22Rv1 (cell line): ENCODE results near the gene PXYLP1.

Experiments used
- H3K27ac ChIP-seq: fragments of 450-650 bp; 2 replicates; pipeline ENCODE4 v1.5.1; 2017
- ZFX ChIP-seq: fragments of 450-650 bp; IDR thresholded peaks from 2 replicates; pipeline ENCODE4 v1.6.1; 2017; ENCODE audit warnings: antibody characterized with exemption, borderline replicate concordance
- TF ChIP-seq, protein P1 (sequence below): fragments of 450-650 bp; IDR thresholded peaks from 2 replicates; pipeline ENCODE4 v1.5.1; 2017; ENCODE audit warnings: mild to moderate bottlenecking

PXYLP1 gene

DNA sequence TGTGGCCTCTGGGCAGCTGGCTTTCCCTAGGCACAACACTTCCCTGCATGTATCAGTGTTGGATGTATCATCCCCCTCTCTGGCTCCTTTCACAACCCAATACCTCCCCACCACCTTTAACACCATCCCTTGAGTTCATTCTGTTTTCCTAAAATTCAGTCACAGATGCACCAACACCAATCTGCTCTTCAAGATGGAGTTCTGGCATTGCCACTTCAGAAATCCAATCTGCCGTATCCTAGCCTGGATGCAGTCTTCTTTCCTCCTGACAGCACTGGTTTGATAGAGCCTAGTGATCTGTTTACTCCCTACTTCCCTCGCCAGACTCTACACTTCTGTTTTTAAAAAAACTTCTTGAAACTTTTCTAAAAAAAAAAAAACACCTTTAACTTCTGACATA, 21.7 kb downstream of the PXYLP1 start:
- H3K27ac ChIP-seq = no peak overlapping the region
- TF ChIP-seq, protein P1, sequence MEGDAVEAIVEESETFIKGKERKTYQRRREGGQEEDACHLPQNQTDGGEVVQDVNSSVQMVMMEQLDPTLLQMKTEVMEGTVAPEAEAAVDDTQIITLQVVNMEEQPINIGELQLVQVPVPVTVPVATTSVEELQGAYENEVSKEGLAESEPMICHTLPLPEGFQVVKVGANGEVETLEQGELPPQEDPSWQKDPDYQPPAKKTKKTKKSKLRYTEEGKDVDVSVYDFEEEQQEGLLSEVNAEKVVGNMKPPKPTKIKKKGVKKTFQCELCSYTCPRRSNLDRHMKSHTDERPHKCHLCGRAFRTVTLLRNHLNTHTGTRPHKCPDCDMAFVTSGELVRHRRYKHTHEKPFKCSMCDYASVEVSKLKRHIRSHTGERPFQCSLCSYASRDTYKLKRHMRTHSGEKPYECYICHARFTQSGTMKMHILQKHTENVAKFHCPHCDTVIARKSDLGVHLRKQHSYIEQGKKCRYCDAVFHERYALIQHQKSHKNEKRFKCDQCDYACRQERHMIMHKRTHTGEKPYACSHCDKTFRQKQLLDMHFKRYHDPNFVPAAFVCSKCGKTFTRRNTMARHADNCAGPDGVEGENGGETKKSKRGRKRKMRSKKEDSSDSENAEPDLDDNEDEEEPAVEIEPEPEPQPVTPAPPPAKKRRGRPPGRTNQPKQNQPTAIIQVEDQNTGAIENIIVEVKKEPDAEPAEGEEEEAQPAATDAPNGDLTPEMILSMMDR = no peak
- TF ChIP-seq ZFX = no peak

DNA sequence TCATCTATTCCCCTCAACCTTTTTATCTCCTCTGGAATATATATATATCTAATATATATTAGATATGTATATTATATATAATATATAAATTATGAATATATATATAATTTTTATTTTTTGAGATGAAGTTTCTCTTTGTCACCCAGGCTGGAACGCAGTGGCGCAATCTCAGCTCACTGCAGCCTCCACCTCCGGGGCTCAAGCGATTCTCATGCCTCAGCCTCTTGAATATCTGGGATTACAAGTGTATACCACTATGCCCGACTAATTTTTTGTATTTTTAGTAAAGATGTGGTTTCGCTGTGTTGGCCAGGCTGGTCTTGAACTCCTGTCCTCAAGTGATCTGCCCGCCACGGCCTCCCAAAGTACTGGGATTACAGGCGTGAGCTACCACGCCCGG, 22.2 kb downstream of the PXYLP1 start:
- no peak overlapping the region for H3K27ac ChIP-seq
- TF ChIP-seq, protein P1 = no peak
- TF ChIP-seq ZFX = no peak

DNA sequence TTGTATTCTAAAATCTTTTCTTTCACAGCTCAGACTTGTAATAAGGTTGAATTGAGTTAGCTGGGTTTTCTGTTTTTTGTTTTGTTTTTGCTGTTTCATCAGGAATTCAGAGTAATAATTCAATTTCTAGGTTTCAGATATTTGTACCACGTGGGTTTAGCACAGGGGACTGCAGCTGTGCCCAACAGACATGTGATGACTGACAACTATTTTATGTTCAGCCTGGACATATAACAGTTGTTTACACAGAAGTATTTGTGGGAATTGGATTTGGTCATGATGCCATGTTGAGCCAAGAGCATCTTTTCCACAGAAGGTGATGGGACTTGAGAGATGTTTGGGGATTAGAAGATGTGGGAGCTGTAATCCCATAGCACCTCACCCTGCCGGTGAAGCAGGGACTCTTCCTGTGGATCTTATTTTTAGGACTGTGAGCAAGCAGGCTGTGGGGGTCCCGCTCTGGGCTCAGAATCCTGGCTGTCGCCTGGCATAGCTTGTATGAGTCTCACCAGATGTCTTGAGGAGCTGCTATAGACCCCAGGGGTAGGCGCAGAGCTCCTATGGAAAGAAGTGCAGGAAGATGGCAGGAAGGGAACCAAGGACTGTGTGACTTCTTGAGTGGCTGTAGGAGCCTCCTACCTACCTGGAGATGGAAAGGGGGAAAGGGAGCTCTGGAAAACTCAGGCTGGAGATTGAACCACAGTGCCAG, 23.7 kb downstream of the PXYLP1 start:
- TF ChIP-seq ZFX = no peak
- TF ChIP-seq, protein P1 = no peak
- no peak overlapping the region for H3K27ac ChIP-seq

DNA sequence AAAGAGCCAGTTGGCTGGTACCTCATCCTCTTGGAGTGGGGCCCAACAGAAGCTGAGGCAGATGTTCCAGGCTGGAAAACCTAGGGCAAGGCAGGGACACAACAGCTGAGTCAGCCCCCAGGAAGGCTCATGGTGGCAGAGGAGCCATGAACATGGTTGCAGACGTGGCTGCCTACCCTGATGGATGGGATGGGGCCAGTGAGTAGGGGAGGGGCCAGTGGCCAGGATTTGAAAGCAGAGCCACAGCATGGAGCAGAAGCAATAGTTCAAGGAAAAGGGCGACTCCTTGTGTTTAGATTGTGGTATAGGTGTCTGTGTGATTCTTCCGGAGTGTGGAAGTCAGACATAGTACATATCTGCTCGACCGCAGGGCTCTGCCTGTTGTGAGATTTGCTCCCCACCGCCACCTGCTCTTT, 24.2 kb downstream of the PXYLP1 start:
- no peak overlapping the region for H3K27ac ChIP-seq
- TF ChIP-seq ZFX = no peak
- TF ChIP-seq, protein P1 = peak; percentile 58

DNA sequence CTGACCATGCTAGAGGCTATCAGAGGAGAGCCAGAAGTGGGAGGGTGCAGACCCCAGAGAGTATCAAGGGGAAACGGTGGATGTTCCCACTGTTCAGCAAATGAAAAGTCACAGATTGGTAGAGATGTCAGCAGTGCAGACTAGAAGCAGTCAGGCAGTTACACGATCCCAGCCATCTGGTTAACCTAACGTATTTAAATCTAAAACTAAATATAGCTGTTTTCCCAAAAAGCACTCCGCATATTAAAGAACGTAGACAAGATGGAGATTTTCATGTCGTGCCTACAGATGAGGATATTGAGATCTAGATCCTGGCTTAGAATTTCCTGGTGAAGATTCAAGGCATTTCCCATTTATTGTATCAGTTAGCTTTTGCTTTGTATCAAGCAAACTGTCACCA, 25.2 kb downstream of the PXYLP1 start:
- no peak overlapping the region for H3K27ac ChIP-seq
- TF ChIP-seq ZFX = no peak
- TF ChIP-seq, protein P1 = no peak

DNA sequence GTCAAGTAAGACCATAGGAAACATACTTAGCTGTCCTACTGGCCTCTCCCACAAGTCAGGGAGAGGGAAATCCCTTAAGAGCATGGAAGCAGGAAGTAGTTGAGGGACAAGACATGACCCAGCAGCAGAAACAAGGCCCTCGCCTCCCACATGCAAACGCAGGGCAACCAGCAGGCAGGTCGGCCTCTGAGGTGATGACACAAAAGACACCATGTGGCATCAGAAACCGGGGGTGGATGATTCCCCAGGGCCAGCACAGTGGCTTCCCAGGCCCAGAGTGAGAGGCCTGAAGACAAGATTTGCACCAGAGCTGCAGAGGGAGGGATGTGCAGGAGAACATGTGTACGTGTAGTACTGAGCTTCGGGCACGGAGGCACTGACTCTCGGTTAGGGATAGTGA, 26.3 kb downstream of the PXYLP1 start:
- TF ChIP-seq, protein P1 = no peak
- no peak for TF ChIP-seq ZFX
- no peak overlapping the region for H3K27ac ChIP-seq

DNA sequence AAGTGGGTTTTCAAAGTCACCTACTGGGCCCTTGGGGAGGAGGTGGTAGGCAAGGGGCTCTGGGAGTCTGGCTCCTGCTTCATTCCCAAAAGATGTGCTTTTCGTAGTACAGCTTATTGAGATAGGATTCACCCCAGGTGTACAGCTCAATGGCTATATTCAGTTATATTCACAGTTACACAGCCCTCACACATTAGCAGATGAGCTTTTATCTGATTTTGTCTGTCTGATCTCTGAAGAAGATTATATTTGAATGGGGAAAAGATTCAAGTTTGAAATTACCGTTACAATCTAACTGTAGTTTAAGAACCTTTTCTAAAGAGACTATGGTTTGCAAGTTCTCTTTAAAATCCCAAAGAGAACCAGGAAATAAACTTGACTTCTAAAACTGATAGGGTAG, 27.3 kb downstream of the PXYLP1 start:
- TF ChIP-seq ZFX = no peak
- TF ChIP-seq, protein P1 = no peak

More for the DNA sequence above, 27.3 kb downstream of the PXYLP1 start:
- no peak overlapping the region for H3K27ac ChIP-seq
